GM12865 (cell line): ENCODE results near the gene SH3PXD2A.

Source experiments
- DNase-seq: peaks from one replicate; pipeline ENCODE4 v3.0.0; 2010; ENCODE audit warnings: low read depth
- H3K4me3 ChIP-seq: 2 replicates; pipeline ENCODE4 v1.5.1; 2011; ENCODE audit warnings: mild to moderate bottlenecking, low read depth, low read length, control low read depth
- CTCF ChIP-seq: IDR thresholded peaks from 2 replicates; pipeline ENCODE4 v1.5.1; 2011; ENCODE audit warnings: low read length, control low read depth, low read depth, inconsistent platforms; ENCODE audit not compliant: insufficient read depth; ENCODE audit errors: missing control alignments

Gene SH3PXD2A

GRCh38 chr10:103834436-103835095 is 20.8 kb downstream of the SH3PXD2A start:
- no peak for DNase-seq
- no peak for TF ChIP-seq CTCF
- no peak overlapping the region for H3K4me3 ChIP-seq

GRCh38 chr10:103833731-103834365 is 21.5 kb downstream of the SH3PXD2A start:
- H3K4me3 ChIP-seq = no peak overlapping the region
- DNase-seq = no peak
- no peak for TF ChIP-seq CTCF

DNA sequence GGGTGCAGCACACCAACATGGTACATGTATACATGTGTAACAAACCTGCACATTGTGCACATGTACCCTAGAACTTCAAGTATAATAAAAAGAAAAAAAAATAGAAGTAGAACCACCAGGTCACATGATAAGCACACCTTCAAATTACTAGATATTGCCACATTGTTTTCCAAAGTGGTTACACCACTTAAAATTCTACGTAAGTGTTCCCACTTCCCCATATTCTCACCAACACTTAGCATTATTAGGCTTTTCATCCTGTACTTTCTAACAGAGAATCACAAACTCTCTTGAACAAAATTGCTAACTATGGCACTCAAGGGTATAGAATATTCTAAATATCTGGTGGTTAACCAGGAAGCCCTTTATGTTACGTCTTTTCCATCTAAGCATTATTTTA is 22.6 kb downstream of the SH3PXD2A start:
- TF ChIP-seq CTCF = no peak
- H3K4me3 ChIP-seq = no peak overlapping the region
- no peak for DNase-seq

- H3K4me3 ChIP-seq = no peak overlapping the region
- DNase-seq = no peak
- TF ChIP-seq CTCF = no peak
These were observed 25.4 kb downstream of the SH3PXD2A start for GRCh38 chr10:103829838-103830465.

- no peak for TF ChIP-seq CTCF
- H3K4me3 ChIP-seq = no peak overlapping the region
- DNase-seq = no peak
These were observed 26.1 kb downstream of the SH3PXD2A start for GRCh38 chr10:103829278-103829677.

DNA sequence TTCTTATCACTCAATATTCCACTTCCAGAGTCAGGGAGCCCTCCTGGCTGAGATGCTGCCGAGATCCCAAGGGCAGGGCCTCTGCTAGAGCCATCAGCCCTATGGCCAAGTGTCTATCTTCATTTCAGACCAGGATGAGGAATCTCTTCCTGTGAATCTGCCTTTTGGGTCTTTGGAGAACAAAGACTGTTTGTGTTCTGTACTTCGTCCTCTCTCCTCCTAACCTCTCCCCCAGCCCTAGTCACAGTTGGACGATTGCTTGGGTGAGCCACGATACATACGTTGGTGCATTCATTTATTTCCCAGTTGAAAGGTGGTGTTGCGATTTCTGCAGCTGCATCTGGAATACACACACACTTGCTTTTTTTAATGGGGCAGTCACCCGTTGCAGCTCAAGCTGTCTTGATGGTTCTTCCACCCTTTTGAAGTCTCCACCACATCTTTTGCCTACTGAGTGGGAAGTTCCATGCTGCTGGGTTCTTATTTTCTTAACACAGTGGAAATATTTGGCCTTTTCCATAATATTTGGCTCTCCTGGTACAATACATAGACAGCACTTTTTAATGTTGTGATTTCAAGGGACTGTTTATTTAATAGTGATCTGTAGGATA is 26.7 kb downstream of the SH3PXD2A start:
- H3K4me3 ChIP-seq = no peak overlapping the region
- TF ChIP-seq CTCF = no peak
- DNase-seq = no peak

GRCh38 chr10:103828107-103828506 is 27.3 kb downstream of the SH3PXD2A start:
- DNase-seq = no peak
- H3K4me3 ChIP-seq = no peak overlapping the region
- no peak for TF ChIP-seq CTCF
